Choroid plexus epithelial cell (primary cell): Measurements from ENCODE around the gene FAM53B.

Experiments
- DNase-seq: peaks from one replicate; pipeline ENCODE4 v3.0.0-alpha.2; 2010; ENCODE audit warnings: low read depth
- H3K4me3 ChIP-seq: 2 replicates; pipeline ENCODE4 v1.5.1; 2011; ENCODE audit warnings: low read depth, mild to moderate bottlenecking, control low read depth, low read length, moderate library complexity
- CTCF ChIP-seq: conservative IDR thresholded peaks from 2 replicates; pipeline ENCODE4 v1.5.1; 2011; ENCODE audit warnings: low read depth, mild to moderate bottlenecking, control low read depth, inconsistent platforms, low read length, moderate library complexity

FAM53B gene

GRCh38 chr10:124605856-124606812 lies 138.0 kb downstream of the FAM53B start:
- H3K4me3 ChIP-seq = no peak overlapping the region
- TF ChIP-seq CTCF = no peak
- no peak for DNase-seq

- DNase-seq = no peak
- no peak for TF ChIP-seq CTCF
- H3K4me3 ChIP-seq = no peak overlapping the region
These were observed 138.7 kb downstream of the FAM53B start for GRCh38 chr10:124605481-124605855.

GRCh38 chr10:124605001-124605370 lies 139.2 kb downstream of the FAM53B start:
- no peak overlapping the region for H3K4me3 ChIP-seq
- DNase-seq = no peak
- no peak for TF ChIP-seq CTCF

GRCh38 chr10:124604214-124605000 lies 139.8 kb downstream of the FAM53B start:
- no peak for DNase-seq
- no peak overlapping the region for H3K4me3 ChIP-seq
- TF ChIP-seq CTCF = no peak

DNA sequence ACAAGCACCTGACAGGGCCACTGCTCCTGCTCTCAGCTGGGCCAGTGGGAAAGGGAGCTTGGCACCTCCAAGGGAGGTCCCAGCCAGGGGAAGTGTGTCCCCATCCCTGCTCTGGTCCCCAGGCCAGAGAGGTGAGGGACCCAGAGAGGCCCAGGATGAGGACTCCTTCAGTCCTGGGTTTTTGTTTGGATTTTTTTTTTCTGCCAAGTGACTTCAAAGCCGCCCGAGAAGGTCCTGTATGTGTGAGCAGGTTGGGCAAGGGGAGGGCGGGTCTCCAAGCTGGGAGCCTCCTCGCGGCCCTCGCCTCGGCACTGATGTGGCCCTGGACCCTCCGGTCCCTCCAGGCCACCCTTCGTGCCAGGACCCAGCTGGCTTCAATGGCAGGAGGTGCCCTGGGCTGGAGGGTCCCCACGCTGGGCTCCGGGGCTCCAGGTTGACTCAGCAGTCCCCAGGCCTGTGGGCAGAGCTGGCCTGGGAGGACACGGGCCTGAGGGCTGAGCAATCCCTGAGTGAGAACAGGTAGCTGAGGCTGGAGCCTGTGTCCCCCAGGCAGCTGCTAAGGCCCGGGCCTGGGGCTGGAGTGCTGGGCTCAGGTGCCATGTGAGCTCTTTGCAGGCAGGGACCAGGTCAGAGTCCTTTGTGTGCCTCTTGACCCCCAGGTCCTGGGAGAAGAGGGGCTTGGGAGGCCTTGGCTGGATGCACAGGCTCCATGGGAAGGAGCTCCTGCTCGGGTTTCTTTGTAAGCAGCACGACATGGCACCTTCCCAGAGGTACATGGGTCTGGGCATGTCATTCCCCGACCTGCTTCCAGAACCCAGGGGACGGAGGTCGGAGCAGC lies 140.6 kb downstream of the FAM53B start:
- no peak overlapping the region for H3K4me3 ChIP-seq
- no peak for TF ChIP-seq CTCF
- DNase-seq = no peak

GRCh38 chr10:124602646-124603365 lies 141.4 kb downstream of the FAM53B start:
- TF ChIP-seq CTCF = no peak
- DNase-seq = no peak
- H3K4me3 ChIP-seq = no peak overlapping the region
